Lower leg skin (tissue), 3 donors: ENCODE results near the gene CRAT.

Experiments
- CTCF ChIP-seq, 3 donors: fragments of 450-650 bp; IDR thresholded peaks; one replicate each; pipeline ENCODE4 v1.5.1; 2016; ENCODE audit warnings: antibody characterized with exemption in 3 of 3, mild to moderate bottlenecking in 3 of 3, moderate library complexity in 2 of 3
- POLR2A ChIP-seq, 2 donors: fragments of 450-650 bp; IDR thresholded peaks; one replicate each; pipeline ENCODE4 v1.6.1; 2016 to 2017; ENCODE audit warnings: antibody characterized with exemption in 2 of 2, mild to moderate bottlenecking in 1 of 2, moderate library complexity in 1 of 2

- TF ChIP-seq CTCF (IDR thresholded peaks at IDR 0.05) (no peak), POLR2A (IDR thresholded peaks at IDR 0.05) (no peak)
Observed at GRCh38 chr9:129053020-129053419, 57.6 kb downstream of the CRAT start.
